Ishikawa (cell line): ENCODE results near the gene AASDHPPT.

ENCODE experiments used
- CEBPB ChIP-seq: IDR thresholded peaks from 2 replicates; pipeline ENCODE4 v1.6.1; 2012
- CREB1 ChIP-seq: IDR thresholded peaks from 2 replicates; pipeline ENCODE4 v1.6.1; 2012; ENCODE audit warnings: low read depth
- EGR1 ChIP-seq: IDR thresholded peaks from 2 replicates; pipeline ENCODE4 v1.6.1; 2012
- EP300 ChIP-seq: IDR thresholded peaks from 2 replicates; pipeline ENCODE4 v1.6.1; 2012; ENCODE audit warnings: borderline replicate concordance
- FOXM1 ChIP-seq: IDR thresholded peaks from 2 replicates; pipeline ENCODE4 v1.6.1; 2012; ENCODE audit warnings: low read depth, borderline replicate concordance
- NFIC ChIP-seq: IDR thresholded peaks from 2 replicates; pipeline ENCODE4 v1.6.1; 2012
- RAD21 ChIP-seq: IDR thresholded peaks from 2 replicates; pipeline ENCODE4 v1.6.1; 2012; ENCODE audit warnings: low read depth
- TAF1 ChIP-seq: IDR thresholded peaks from 2 replicates; pipeline ENCODE4 v1.6.1; 2012; ENCODE audit warnings: low read depth, mild to moderate bottlenecking
- TCF12 ChIP-seq: IDR thresholded peaks from 2 replicates; pipeline ENCODE4 v1.6.1; 2012; ENCODE audit warnings: low read depth
- TEAD4 ChIP-seq: IDR thresholded peaks from 2 replicates; pipeline ENCODE4 v1.6.1; 2012
- YY1 ChIP-seq: IDR thresholded peaks from 2 replicates; pipeline ENCODE4 v1.6.1; 2012; ENCODE audit warnings: low read depth
- ZBTB7A ChIP-seq: IDR thresholded peaks from 2 replicates; pipeline ENCODE4 v1.6.1; 2012; ENCODE audit warnings: low read depth
- TF ChIP-seq, protein P1 (sequence below): IDR thresholded peaks from 2 replicates; pipeline ENCODE4 v1.6.1; 2012
- TF ChIP-seq, protein P2 (sequence below): IDR thresholded peaks from 2 replicates; pipeline ENCODE4 v1.6.1; 2012; ENCODE audit warnings: low read depth, mild to moderate bottlenecking
- TF ChIP-seq, protein P3 (sequence below): IDR thresholded peaks from 2 replicates; pipeline ENCODE4 v1.6.1; 2012

AASDHPPT gene

DNA sequence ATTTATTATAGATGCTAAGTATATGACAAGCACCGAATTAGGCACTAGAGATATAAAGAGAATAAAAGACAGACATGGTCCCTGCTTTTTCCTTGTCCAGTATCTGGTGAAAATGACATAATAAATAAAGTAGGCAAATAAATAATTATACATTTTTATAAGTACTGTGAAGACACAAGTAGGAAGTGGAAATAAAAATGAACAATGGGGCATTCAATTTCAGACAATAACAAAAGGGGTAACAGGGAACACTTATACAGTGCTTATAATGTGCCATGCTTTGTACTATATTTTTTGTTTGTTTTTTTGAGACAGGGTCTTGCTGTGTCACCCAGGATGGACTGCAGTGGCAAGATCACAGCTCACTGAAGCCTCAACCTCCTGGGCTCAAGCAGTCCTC lies 4.7 kb upstream of the AASDHPPT start:
- TF ChIP-seq EP300 (no peak), FOXM1 (no peak), YY1 (no peak), CREB1 (no peak), TEAD4 (no peak), TCF12 (no peak), CEBPB (no peak), EGR1 (no peak), RAD21 (no peak)
- TF ChIP-seq, protein P1, sequence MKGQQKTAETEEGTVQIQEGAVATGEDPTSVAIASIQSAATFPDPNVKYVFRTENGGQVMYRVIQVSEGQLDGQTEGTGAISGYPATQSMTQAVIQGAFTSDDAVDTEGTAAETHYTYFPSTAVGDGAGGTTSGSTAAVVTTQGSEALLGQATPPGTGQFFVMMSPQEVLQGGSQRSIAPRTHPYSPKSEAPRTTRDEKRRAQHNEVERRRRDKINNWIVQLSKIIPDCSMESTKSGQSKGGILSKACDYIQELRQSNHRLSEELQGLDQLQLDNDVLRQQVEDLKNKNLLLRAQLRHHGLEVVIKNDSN, result no peak
- TF ChIP-seq, protein P2, sequence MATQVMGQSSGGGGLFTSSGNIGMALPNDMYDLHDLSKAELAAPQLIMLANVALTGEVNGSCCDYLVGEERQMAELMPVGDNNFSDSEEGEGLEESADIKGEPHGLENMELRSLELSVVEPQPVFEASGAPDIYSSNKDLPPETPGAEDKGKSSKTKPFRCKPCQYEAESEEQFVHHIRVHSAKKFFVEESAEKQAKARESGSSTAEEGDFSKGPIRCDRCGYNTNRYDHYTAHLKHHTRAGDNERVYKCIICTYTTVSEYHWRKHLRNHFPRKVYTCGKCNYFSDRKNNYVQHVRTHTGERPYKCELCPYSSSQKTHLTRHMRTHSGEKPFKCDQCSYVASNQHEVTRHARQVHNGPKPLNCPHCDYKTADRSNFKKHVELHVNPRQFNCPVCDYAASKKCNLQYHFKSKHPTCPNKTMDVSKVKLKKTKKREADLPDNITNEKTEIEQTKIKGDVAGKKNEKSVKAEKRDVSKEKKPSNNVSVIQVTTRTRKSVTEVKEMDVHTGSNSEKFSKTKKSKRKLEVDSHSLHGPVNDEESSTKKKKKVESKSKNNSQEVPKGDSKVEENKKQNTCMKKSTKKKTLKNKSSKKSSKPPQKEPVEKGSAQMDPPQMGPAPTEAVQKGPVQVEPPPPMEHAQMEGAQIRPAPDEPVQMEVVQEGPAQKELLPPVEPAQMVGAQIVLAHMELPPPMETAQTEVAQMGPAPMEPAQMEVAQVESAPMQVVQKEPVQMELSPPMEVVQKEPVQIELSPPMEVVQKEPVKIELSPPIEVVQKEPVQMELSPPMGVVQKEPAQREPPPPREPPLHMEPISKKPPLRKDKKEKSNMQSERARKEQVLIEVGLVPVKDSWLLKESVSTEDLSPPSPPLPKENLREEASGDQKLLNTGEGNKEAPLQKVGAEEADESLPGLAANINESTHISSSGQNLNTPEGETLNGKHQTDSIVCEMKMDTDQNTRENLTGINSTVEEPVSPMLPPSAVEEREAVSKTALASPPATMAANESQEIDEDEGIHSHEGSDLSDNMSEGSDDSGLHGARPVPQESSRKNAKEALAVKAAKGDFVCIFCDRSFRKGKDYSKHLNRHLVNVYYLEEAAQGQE, result no peak
- TF ChIP-seq, protein P3, sequence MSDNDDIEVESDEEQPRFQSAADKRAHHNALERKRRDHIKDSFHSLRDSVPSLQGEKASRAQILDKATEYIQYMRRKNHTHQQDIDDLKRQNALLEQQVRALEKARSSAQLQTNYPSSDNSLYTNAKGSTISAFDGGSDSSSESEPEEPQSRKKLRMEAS, result no peak

DNA sequence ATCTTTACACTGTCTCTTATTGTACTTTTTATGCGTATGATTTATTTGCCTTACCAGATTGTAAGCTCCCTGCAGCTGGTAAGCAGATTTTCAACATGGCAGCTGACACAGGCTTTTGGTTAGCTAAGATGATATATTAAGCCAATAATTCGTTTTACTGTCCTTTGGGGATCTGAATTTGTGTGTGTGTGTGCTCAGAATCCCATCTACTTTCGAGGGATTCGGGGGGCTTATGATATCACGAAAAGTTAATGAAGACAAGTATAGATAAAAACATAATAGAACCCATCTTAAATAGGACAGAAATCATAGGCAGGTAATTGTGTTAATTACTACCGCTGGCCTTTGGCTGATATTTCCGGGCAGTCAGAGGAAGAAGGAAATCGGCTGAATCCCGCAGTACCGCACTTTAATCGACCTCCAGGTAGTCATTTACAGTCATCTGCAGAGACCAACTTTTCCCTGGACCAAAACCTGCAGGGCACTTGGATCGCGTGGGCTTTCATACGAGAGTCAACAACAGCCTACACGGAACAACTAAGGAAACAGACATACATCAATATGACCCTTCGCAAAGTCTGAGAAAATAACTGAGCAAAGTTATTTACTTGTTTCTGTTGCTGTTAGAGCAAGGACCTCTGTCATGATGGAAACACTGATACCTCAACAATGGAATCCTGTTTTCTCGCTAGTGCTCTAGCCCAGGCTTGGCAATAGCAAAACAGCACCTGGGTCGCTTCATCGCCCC lies 1.1 kb upstream of the AASDHPPT start:
- TF ChIP-seq, protein P2, result no peak
- no peak for TF ChIP-seq CEBPB
- no peak for TF ChIP-seq CREB1
- TF ChIP-seq RAD21, result no peak
- no peak for TF ChIP-seq ZBTB7A
- no peak for TF ChIP-seq EGR1
- TF ChIP-seq TEAD4, result no peak
- TF ChIP-seq YY1, result no peak
- TF ChIP-seq TAF1, result no peak

DNA sequence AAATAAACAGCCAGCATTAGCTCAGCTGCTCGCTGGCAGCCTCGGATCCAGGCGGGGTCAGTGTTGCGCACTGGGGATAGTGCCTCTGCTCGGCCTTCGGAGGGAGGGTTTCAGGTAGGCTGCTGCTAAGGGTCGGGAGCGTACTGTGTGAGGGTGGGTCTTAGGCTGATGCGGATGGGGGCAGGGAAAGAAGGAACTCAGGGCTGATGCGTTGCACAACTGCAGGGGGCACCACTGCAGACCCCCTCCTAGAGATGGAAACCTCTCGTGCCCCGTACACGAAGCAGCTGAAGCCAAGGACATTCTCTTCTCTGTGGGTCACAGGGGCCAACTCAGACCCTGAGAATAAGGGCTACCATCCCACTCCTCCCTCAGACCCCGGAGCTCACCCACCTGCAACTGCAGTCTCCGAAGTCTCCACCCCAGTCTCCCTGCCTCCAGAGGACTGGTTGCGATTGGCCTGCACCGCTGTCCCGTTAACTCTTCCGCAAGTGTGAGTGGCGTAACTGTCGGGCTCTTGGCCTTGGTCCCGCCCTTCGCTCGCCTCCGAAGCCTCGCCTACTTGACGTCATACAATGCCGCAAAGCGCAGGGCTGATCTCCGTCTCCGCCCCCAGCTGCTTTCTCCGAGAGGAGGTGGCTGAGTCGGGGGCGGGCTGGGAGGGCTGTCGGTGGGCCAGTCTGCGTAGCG lies 398 bp upstream of the AASDHPPT start, which contains the start of gene KBTBD3:
TSS of gene KBTBD3 (minus strand) at position 429 of the 690 bp plus-strand sequence. CDS start 18,250 bp downstream, outside the sequence.
- TF ChIP-seq CREB1, result peak; percentile 59; the same call in 1 of the 2 replicates
- TF ChIP-seq ZBTB7A, result peak; percentile 89; the same call in 1 of the 2 replicates
- TF ChIP-seq YY1, result no peak
- no peak for TF ChIP-seq RAD21
- TF ChIP-seq EP300, result no peak
- TF ChIP-seq CEBPB, result peak; percentile 38; the same call in 1 of the 2 replicates
- TF ChIP-seq, protein P3, result no peak

DNA sequence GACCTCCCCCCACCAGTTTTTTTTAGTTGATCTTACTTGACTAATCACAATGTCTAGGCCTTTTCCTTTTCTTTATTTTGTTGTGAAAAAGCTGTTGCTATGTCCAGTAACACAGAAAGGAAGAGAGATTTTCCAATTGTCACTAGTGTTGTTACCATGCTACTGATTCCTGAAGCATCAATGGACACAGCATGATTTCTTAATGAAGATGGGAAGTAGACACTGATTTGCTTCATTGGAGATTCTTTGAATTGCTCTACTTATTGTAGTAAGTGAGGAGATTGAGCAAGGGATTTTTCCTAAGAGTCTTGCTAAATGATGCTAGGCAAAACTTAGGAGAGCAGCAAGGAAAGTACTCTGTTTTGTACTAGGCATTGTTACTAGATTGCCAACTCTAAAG lies 4.6 kb downstream of the AASDHPPT start:
- TF ChIP-seq TCF12 (no peak), NFIC (no peak), TEAD4 (no peak), EP300 (no peak), ZBTB7A (no peak), RAD21 (no peak), EGR1 (no peak), CEBPB (no peak), FOXM1 (no peak), YY1 (no peak)
- TF ChIP-seq, protein P2, result no peak
- TF ChIP-seq, protein P3, result no peak
